Mesenchymal stem cell (in vitro differentiated cells and primary cell): ENCODE results near the gene FAM81B.
"Not testable (repeated sequence)": the region's sequence is repeated elsewhere in the genome, so short reads cannot be mapped to it uniquely, and the experiment has no call there.

Experiments
- DNase-seq: peaks from one replicate; pipeline ENCODE4 v3.0.0-alpha.2; 2013
- H2AFZ ChIP-seq: one replicate; pipeline ENCODE4 v1.6.1; 2013; ENCODE audit warnings: low read depth, mild to moderate bottlenecking, control low read depth, inconsistent platforms, low read length, moderate library complexity
- H2AK5ac ChIP-seq: 2 replicates; pipeline ENCODE4 v1.6.1; 2013; ENCODE audit warnings: low read length, moderate library complexity, mild to moderate bottlenecking, inconsistent platforms; ENCODE audit not compliant: severe bottlenecking
- H2BK120ac ChIP-seq: one replicate; pipeline ENCODE4 v1.6.1; 2013; ENCODE audit warnings: low read depth, mild to moderate bottlenecking, inconsistent platforms, low read length, moderate library complexity
- H2BK12ac ChIP-seq, 2 experiments: one replicate each; pipeline ENCODE4 v1.6.1; 2013; ENCODE audit warnings: inconsistent platforms in 2 of 2, low read length in 2 of 2, mild to moderate bottlenecking in 2 of 2, moderate library complexity in 2 of 2, control low read depth in 1 of 2
- H2BK15ac ChIP-seq: one replicate; pipeline ENCODE4 v1.6.1; 2013; ENCODE audit warnings: mild to moderate bottlenecking, low read depth, inconsistent platforms; ENCODE audit not compliant: poor library complexity, severe bottlenecking
- H2BK5ac ChIP-seq: 2 replicates; pipeline ENCODE4 v1.6.1; 2013; ENCODE audit warnings: low read depth, mild to moderate bottlenecking, low read length, control low read depth, inconsistent platforms; ENCODE audit not compliant: poor library complexity, severe bottlenecking
- H3K14ac ChIP-seq, 2 experiments: one replicate each; pipeline ENCODE4 v1.6.1; 2013; ENCODE audit warnings: inconsistent platforms in 2 of 2, low read length in 2 of 2, control low read depth in 1 of 2, mild to moderate bottlenecking in 1 of 2, moderate library complexity in 1 of 2
- H3K18ac ChIP-seq, 2 experiments: one replicate each; pipeline ENCODE4 v1.6.1; 2013; ENCODE audit warnings: inconsistent platforms in 2 of 2, low read length in 2 of 2, control low read depth in 1 of 2, low read depth in 1 of 2, mild to moderate bottlenecking in 1 of 2
- H3K23ac ChIP-seq, 2 experiments: one replicate each; pipeline ENCODE4 v1.6.1; 2013; ENCODE audit warnings: inconsistent platforms in 2 of 2, low read length in 2 of 2, mild to moderate bottlenecking in 2 of 2, moderate library complexity in 2 of 2, control low read depth in 1 of 2
- H3K27ac ChIP-seq: 2 replicates; pipeline ENCODE4 v1.5.1; 2013; ENCODE audit warnings: mild to moderate bottlenecking, moderate library complexity, low read length, control low read depth, inconsistent platforms; ENCODE audit not compliant: poor library complexity, severe bottlenecking
- H3K27me3 ChIP-seq, 2 experiments: 2 replicates each; pipeline versions ENCODE4 v1.6.1 to v1.7.0; 2013; ENCODE audit warnings: low read length in 2 of 2, mild to moderate bottlenecking in 2 of 2, moderate library complexity in 2 of 2, control low read depth in 1 of 2, inconsistent platforms in 1 of 2; ENCODE audit not compliant: control insufficient read depth in 1 of 2, insufficient read depth in 1 of 2
- H3K36me3 ChIP-seq, 2 experiments: 2 replicates each; pipeline versions ENCODE4 v1.6.1 to v1.7.0; 2013; ENCODE audit warnings: low read length in 2 of 2, control low read depth in 1 of 2, inconsistent platforms in 1 of 2, low read depth in 1 of 2, mild to moderate bottlenecking in 1 of 2; ENCODE audit not compliant: insufficient read depth in 2 of 2, control insufficient read depth in 1 of 2
- H3K4ac ChIP-seq, 2 experiments: one replicate each; pipeline ENCODE4 v1.6.1; 2013; ENCODE audit warnings: inconsistent platforms in 2 of 2, low read length in 2 of 2, mild to moderate bottlenecking in 2 of 2, moderate library complexity in 2 of 2, control low read depth in 1 of 2, low read depth in 1 of 2
- H3K4me1 ChIP-seq: 2 replicates; pipeline ENCODE4 v1.6.1; 2013; ENCODE audit warnings: low read depth, low read length, control low read depth; ENCODE audit not compliant: control insufficient read depth, insufficient read depth
- H3K4me2 ChIP-seq: 2 replicates; pipeline ENCODE4 v1.6.1; 2013; ENCODE audit warnings: low read length, mild to moderate bottlenecking, inconsistent platforms; ENCODE audit not compliant: poor library complexity, severe bottlenecking
- H3K4me3 ChIP-seq, 2 experiments: 2 replicates each; pipeline versions ENCODE4 v1.5.1 to v1.7.0; 2013; ENCODE audit warnings: low read length in 2 of 2, mild to moderate bottlenecking in 2 of 2, control low read depth in 1 of 2, low read depth in 1 of 2; ENCODE audit not compliant: insufficient read depth in 1 of 2
- H3K79me1 ChIP-seq: replicated peaks from 2 replicates; pipeline ENCODE4 v1.6.1; 2013; ENCODE audit warnings: mild to moderate bottlenecking, control low read depth, low read length, inconsistent platforms; ENCODE audit not compliant: poor library complexity, severe bottlenecking
- H3K9ac ChIP-seq: 2 replicates; pipeline ENCODE4 v1.7.0; 2013; ENCODE audit warnings: mild to moderate bottlenecking, low read length, moderate library complexity
- H3K9me3 ChIP-seq: 2 replicates; pipeline ENCODE4 v1.7.0; 2013; ENCODE audit warnings: mild to moderate bottlenecking, low read length; ENCODE audit not compliant: control insufficient read depth
- H4K8ac ChIP-seq: one replicate; pipeline ENCODE4 v1.6.1; 2013; ENCODE audit warnings: inconsistent platforms, mild to moderate bottlenecking, low read length, moderate library complexity
- H4K91ac ChIP-seq: one replicate; pipeline ENCODE4 v1.6.1; 2013; ENCODE audit warnings: mild to moderate bottlenecking, low read length, inconsistent platforms
- WGBS: methylation state at CpG from one replicate; pipeline ENCODE4 v1.1.7; 2013; ENCODE audit warnings: mixed read lengths; 5-methylcytosine and 5-hydroxymethylcytosine counted together

Gene FAM81B

DNA sequence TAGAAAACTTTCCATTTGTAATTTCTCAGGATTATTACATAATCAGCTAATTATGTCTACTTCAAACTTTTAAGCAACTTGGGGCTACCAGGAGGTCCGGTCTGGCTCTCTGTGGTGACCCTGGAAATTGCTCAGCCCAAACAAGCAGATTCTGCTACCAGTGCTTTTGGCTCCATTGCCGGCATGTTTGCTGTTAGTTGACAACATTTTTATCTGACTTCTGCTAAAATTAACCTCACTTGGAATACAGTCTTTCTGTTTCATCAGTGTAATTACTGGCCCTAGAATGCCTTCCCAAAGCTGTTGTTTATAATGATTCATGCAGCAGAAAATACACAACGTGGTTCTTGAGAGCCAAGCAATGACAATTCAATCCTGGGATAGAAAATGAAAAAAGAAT is 38.5 kb upstream of the FAM81B start:
- H2BK120ac ChIP-seq, result no peak overlapping the region
- 51% methylated on average over 3 of the region's 3 CpGs for WGBS
- H3K27ac ChIP-seq, result no peak overlapping the region

DNA sequence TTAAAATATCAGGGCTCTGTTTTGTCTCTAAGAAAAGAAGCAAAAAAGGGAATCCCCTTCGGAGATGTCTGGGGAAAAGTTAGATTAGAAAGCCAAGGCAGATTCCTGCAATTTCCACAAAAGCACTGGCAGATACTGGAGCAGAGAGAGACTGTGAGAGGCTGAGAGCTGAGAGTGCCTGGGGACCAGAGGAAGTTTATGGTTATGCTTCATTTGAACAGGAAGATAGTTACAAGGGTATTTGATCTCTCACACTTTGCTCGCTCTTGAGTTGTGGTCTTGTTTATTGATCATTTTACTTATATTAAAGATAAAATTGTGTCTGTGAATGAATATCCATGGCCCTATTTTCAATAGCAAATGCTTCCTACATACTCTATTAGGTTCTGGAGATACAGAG is 32.8 kb upstream of the FAM81B start:
- no peak overlapping the region for H4K91ac ChIP-seq
- H3K14ac ChIP-seq, result no peak overlapping the region
- H2BK5ac ChIP-seq, result no peak overlapping the region
- H3K4me3 ChIP-seq, result no peak overlapping the region
- H3K79me1 ChIP-seq, result no peaks in the 10 kb centered on the region
- no peak overlapping the region for H3K27ac ChIP-seq
- H2BK15ac ChIP-seq, result no peak overlapping the region
- no peak overlapping the region for H3K18ac ChIP-seq
- H3K4ac ChIP-seq, result no peak overlapping the region
- no peak overlapping the region for H2AK5ac ChIP-seq
- no peak overlapping the region for H3K4me2 ChIP-seq
- DNase-seq, result no peak
- H3K36me3 ChIP-seq, result no peaks in the 10 kb centered on the region
- no peak overlapping the region for H2BK12ac ChIP-seq
- H3K9me3 ChIP-seq, result peaks cover 4% of the 10 kb centered on the region
- no peaks in the 10 kb centered on the region for H3K4me1 ChIP-seq
- H3K9ac ChIP-seq, result no peak overlapping the region
- no peak overlapping the region for H2BK120ac ChIP-seq
- no peak overlapping the region for H2AFZ ChIP-seq
- H4K8ac ChIP-seq, result no peak overlapping the region
- H3K27me3 ChIP-seq, result peaks cover 0 to 4% of the 10 kb centered on the region in 2 experiments
- 75% methylated on average over 1 of the region's 2 CpGs for WGBS
- no peak overlapping the region for H3K23ac ChIP-seq

More for the DNA sequence above, 38.5 kb upstream of the FAM81B start:
- H2AFZ ChIP-seq, result no peak overlapping the region
- H3K4me2 ChIP-seq, result no peak overlapping the region
- no peak overlapping the region for H2BK12ac ChIP-seq
- H3K18ac ChIP-seq, result no peak overlapping the region
- H4K8ac ChIP-seq, result no peak overlapping the region
- no peaks in the 10 kb centered on the region for H3K79me1 ChIP-seq
- H2AK5ac ChIP-seq, result no peak overlapping the region
- no peak overlapping the region for H3K9ac ChIP-seq
- H3K9me3 ChIP-seq, result peaks cover 4% of the 10 kb centered on the region
- peak; percentile 2 for DNase-seq
- no peak overlapping the region for H3K23ac ChIP-seq
- no peak overlapping the region for H2BK15ac ChIP-seq
- H2BK5ac ChIP-seq, result no peak overlapping the region
- H4K91ac ChIP-seq, result no peak overlapping the region
- no peaks in the 10 kb centered on the region for H3K36me3 ChIP-seq
- no peaks in the 10 kb centered on the region for H3K4me1 ChIP-seq
- H3K4ac ChIP-seq, result no peak overlapping the region
- no peak overlapping the region for H3K14ac ChIP-seq
- peaks cover 0 to 4% of the 10 kb centered on the region in 2 experiments for H3K27me3 ChIP-seq
- H3K4me3 ChIP-seq, result no peak overlapping the region

DNA sequence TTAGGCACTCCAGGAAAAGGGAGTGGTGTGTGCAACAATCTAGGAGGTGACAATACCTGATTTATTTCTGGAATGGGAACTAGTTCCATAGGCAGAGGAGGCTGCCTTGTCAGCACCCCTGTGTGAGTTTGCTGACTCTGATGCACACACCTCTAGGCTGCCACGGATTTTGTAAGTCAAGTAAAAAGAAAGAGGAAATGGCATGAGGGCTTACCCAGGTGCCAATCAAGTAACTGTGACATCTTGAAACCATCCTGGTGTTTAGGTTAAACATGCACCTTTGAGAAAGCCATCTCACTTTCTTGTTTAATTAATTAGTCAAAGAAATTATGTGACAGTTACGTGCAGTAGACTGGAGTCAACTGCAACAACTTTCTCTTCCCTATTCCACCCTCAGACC is 32.3 kb upstream of the FAM81B start:
- peaks cover 0 to 4% of the 10 kb centered on the region in 2 experiments for H3K27me3 ChIP-seq
- H2BK120ac ChIP-seq, result no peak overlapping the region
- H4K8ac ChIP-seq, result no peak overlapping the region
- no peak overlapping the region for H4K91ac ChIP-seq
- no peak overlapping the region for H3K18ac ChIP-seq
- H3K9ac ChIP-seq, result no peak overlapping the region
- no peaks in the 10 kb centered on the region for H3K36me3 ChIP-seq
- no peaks in the 10 kb centered on the region for H3K79me1 ChIP-seq
- H3K27ac ChIP-seq, result no peak overlapping the region
- H3K23ac ChIP-seq, result no peak overlapping the region
- no peak for DNase-seq
- no peak overlapping the region for H2BK15ac ChIP-seq
- no peak overlapping the region for H2AK5ac ChIP-seq
- H3K9me3 ChIP-seq, result peaks cover 4% of the 10 kb centered on the region
- H3K4me2 ChIP-seq, result no peak overlapping the region
- H3K4me1 ChIP-seq, result no peaks in the 10 kb centered on the region
- H3K14ac ChIP-seq, result no peak overlapping the region
- WGBS, result 33% methylated on average over 1 of the region's 2 CpGs
- no peak overlapping the region for H2BK12ac ChIP-seq
- no peak overlapping the region for H2AFZ ChIP-seq
- H3K4ac ChIP-seq, result no peak overlapping the region
- H2BK5ac ChIP-seq, result no peak overlapping the region
- no peak overlapping the region for H3K4me3 ChIP-seq

DNA sequence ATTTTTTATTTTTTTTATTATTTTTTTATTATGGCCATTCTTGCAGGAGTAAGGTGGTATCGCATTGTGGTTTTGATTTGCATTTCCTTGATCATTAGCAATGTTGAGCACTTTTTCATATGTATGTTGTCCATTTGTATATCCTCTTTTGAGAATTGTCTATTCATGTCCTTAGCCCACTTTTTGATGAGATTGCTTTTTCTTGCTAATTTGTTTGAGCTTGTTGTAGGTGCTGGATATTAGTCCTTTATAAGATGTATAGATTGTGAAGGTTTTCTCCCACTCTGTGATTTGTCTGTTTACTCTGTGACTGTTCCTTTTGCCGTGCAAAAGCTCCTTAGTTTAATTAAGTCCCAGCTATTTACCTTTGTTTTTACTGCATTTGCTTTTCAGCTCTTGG is 30.5 kb upstream of the FAM81B start:
- H2BK5ac ChIP-seq, H4K8ac ChIP-seq, H3K9me3 ChIP-seq, H3K27me3 ChIP-seq, H2BK120ac ChIP-seq, H2AK5ac ChIP-seq, H3K18ac ChIP-seq, H2BK12ac ChIP-seq, H3K79me1 ChIP-seq, H3K9ac ChIP-seq, H2BK15ac ChIP-seq, H3K4me1 ChIP-seq, DNase-seq, H3K23ac ChIP-seq, H3K36me3 ChIP-seq, H3K14ac ChIP-seq, H3K4me2 ChIP-seq, H3K27ac ChIP-seq, H4K91ac ChIP-seq, H3K4ac ChIP-seq, H2AFZ ChIP-seq, H3K4me3 ChIP-seq: not testable (repeated sequence)
- WGBS, result 71% methylated on average over 2 of the region's 2 CpGs
